Upper lobe of right lung (tissue), 1 donor: ENCODE measurements around the gene ZNF341. TPM values are rescaled to one million over a fixed set of nuclear protein-coding genes. Genes with fewer than 3 reads are reported as not detected.

Experiments
- ATAC-seq: fragments of 200-7000 bp; cut with Tn5 transposase; one replicate; pipeline ENCODE4 v1.9.1; 2020; ENCODE audit warnings: mild to moderate bottlenecking, moderate library complexity
- DNase-seq: peaks from one replicate; pipeline ENCODE4 v3.0.0-alpha.2; 2020
- H3K27ac ChIP-seq: fragments of 200-600 bp; one replicate; pipeline ENCODE4 v1.8.0; 2022
- H3K27me3 ChIP-seq: fragments of 200-600 bp; one replicate; pipeline ENCODE4 v1.8.0; 2022; ENCODE audit warnings: mild to moderate bottlenecking
- H3K36me3 ChIP-seq: fragments of 200-600 bp; one replicate; pipeline ENCODE4 v1.8.0; 2022
- H3K4me1 ChIP-seq: fragments of 200-600 bp; one replicate; pipeline ENCODE4 v1.8.0; 2022
- H3K4me3 ChIP-seq: fragments of 200-600 bp; one replicate; pipeline ENCODE4 v1.8.0; 2022; ENCODE audit warnings: mild to moderate bottlenecking
- H3K9me3 ChIP-seq: fragments of 200-600 bp; one replicate; pipeline ENCODE4 v1.8.0; 2022
- CTCF ChIP-seq: fragments of 200-600 bp; IDR thresholded peaks from one replicate; pipeline ENCODE4 v1.8.0; 2022; ENCODE audit warnings: antibody characterized with exemption
- intact Hi-C: fragments of 100-400 bp; cut with DNase I; formaldehyde crosslinking; loops from one replicate; pipeline ENCODE4 v1.11.0; 2022
- total RNA-seq: library from RNA; stranded (reverse); fragmentation: NEBNext Ultra II Directional; extraction: Animal tissue kit (Norgen Biotek cat#: 25700); gene quantifications from one replicate; pipeline ENCODE4 v1.2.1, GENCODE V29; 2021
- donor health status: DM: no; HTN: yes; CAD: no; lungs with severe emphysema.

The ZNF341 gene
- total RNA-seq, 1 donor from 2014 or later: 4.8 TPM

DNA sequence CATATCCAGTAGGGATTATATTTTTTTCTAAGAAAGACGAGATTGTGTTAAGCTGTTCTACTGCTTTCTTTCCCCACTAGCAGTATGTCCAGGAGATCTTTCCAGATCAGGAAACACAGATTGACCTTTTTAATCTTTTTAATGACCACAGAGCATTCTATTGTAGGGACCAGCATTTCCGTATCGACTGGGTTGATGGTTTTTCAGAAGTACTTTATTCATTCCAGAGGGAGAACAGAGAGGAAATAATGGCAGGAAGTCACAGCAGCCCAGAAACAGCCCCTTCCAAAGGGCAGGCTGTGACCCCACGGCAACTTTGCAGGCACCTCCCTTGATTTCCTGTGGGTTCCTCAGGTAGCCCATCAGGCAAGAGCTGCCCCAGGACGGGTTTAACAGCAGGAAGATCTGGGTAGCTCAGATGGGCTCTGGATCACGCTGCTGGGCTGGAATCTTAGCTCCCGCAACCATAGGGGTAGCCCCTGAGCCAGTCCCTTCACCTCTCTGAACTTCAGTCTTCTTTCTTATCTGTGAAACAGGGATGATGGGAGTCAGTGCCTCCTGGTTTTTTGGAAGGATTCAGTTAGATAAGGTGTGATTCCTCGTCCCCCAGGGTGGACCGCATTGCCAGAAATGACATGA is 55.6 kb downstream of the ZNF341 start:
- no peak overlapping the region for H3K4me3 ChIP-seq
- peaks cover 11% of the 10 kb centered on the region for H3K4me1 ChIP-seq
- intact Hi-C loops: no loop called here
- no peaks in the 10 kb centered on the region for H3K27me3 ChIP-seq
- no peak for ATAC-seq
- no peaks in the 10 kb centered on the region for H3K9me3 ChIP-seq
- TF ChIP-seq CTCF: no peak
- no peaks in the 10 kb centered on the region for H3K36me3 ChIP-seq
- no peak for DNase-seq
- H3K27ac ChIP-seq: no peak overlapping the region

- DNase-seq (no peak), ATAC-seq (no peak)
- peak overlapping the region; percentile 53 for H3K27ac ChIP-seq
- intact Hi-C loops: no loop called here
- H3K36me3 ChIP-seq: no peaks in the 10 kb centered on the region
- TF ChIP-seq CTCF: no peak
- no peaks in the 10 kb centered on the region for H3K27me3 ChIP-seq
- H3K9me3 ChIP-seq: no peaks in the 10 kb centered on the region
- H3K4me1 ChIP-seq: peaks cover 12% of the 10 kb centered on the region
- H3K4me3 ChIP-seq: no peak overlapping the region
These were observed 56.7 kb downstream of the ZNF341 start for GRCh38 chr20:33788351-33789049.

DNA sequence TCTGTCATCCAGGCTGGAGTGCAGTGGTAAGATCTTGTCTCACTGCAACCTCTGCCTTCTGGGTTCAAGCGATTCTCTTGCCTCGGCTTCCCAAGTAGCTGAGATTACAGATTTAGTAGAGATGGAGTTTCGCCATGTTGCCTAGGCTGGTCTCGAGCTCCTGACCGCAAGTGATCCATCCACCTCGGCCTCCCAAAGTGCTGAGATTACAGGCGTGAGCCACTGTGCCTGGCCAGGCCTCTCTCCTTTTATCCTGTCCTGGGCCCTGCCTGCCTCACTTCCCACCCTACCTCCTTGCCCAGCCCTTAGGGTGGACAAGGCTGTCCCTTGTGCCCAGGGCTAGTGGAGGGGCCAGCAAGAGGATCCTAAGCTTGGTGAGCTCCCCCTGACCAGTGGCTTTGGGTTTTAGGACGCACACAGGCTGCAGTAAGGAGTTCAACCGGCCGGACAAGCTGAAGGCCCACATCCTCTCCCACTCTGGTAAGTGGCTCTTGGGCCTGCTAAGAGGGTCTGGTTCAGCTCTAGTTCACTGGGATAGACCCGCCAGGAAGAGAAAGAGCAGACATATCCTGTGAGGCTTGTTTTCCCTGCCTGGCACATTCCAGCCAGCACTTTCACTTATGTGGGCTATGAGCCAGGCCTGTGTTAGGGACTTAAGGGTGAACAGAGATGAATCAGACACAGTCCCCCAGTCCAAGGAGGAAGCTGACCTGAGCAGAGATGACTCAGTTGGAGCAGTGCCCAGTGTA is 57.5 kb downstream of the ZNF341 start:
- no peaks in the 10 kb centered on the region for H3K27me3 ChIP-seq
- no peaks in the 10 kb centered on the region for H3K9me3 ChIP-seq
- no peak for TF ChIP-seq CTCF
- intact Hi-C loops: no loop called here
- no peaks in the 10 kb centered on the region for H3K36me3 ChIP-seq
- H3K27ac ChIP-seq: peak overlapping the region; percentile 53
- peak; percentile 74 for DNase-seq
- H3K4me3 ChIP-seq: no peak overlapping the region
- H3K4me1 ChIP-seq: peaks cover 19% of the 10 kb centered on the region
- ATAC-seq: peak; percentile 85

- Histone ChIP-seq H3K36me3 (no peaks in the 10 kb centered on the region), H3K27me3 (no peaks in the 10 kb centered on the region), H3K4me1 (peaks cover 19% of the 10 kb centered on the region), H3K27ac (peak overlapping the region; percentile 55), H3K4me3 (no peak overlapping the region), H3K9me3 (no peaks in the 10 kb centered on the region)
- no peak for TF ChIP-seq CTCF
- intact Hi-C loops: no loop called here
- no peak for DNase-seq
- no peak for ATAC-seq
These were observed 58.0 kb downstream of the ZNF341 start for GRCh38 chr20:33789858-33790182.

DNA sequence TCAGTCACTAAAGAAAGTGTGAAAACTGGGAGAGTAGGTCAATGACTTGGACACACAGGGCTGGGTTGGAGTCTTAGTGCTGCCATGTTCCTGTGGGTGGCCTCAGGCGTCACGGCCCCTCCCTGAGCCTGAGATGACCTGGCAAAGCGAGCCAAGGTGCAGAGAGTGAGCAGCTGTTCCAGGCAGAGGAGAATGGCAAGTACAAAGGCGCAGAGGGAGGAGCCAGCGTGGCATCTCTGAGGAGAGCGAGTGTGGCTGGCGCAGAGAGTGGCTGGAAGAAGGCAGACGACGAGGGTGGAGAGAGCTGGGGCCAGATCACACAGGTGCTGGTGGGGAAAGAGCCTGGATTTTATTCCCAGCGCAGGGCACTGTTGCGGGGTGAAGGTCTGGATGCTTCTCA is 58.8 kb downstream of the ZNF341 start:
- TF ChIP-seq CTCF: no peak
- Histone ChIP-seq H3K27me3 (no peaks in the 10 kb centered on the region), H3K9me3 (no peaks in the 10 kb centered on the region), H3K36me3 (no peaks in the 10 kb centered on the region), H3K4me3 (no peak overlapping the region), H3K4me1 (peaks cover 19% of the 10 kb centered on the region), H3K27ac (peak overlapping the region; percentile 55)
- intact Hi-C loops: no loop called here
- DNase-seq: peak; percentile 68
- peak; percentile 21 for ATAC-seq
